Measurements from ENCODE around the gene MEFV. TPM values are rescaled to one million over a fixed set of nuclear protein-coding genes. Genes with fewer than 3 reads are reported as not detected.

The MEFV gene
- total and polyA plus RNA-seq, 2 of the 13 experiments (the other 11 are each of a cell fraction or from before 2014, with no cell fraction given) = 0.22 TPM; not detected in 1

GRCh38 chr16:3252967-3253366 lies 3.5 kb downstream of the MEFV start (continued):
- no peak for TF ChIP-seq KIAA2018 (CRISPR knock-in tag; IDR thresholded peaks at IDR 0.05; ENCODE audit: borderline replicate concordance)
- TF ChIP-seq, protein P1, sequence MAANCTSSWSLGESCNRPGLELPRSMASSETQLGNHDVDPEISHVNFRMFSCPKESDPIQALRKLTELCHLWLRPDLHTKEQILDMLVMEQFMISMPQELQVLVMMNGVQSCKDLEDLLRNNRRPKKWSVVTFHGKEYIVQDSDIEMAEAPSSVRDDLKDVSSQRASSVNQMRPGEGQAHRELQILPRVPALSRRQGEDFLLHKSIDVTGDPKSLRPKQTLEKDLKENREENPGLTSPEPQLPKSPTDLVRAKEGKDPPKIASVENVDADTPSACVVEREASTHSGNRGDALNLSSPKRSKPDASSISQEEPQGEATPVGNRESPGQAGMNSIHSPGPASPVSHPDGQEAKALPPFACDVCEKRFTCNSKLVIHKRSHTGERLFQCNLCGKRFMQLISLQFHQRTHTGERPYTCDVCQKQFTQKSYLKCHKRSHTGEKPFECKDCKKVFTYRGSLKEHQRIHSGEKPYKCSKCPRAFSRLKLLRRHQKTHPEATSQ (CRISPR knock-in tag; IDR thresholded peaks at IDR 0.05; ENCODE audit: borderline replicate concordance) = no peak
- no peak for TF ChIP-seq HNRNPL (IDR thresholded peaks at IDR 0.05; ENCODE audit: low read depth, low read length)
